ENCODE measurements around the gene SKI.

The SKI gene

GRCh38 chr1:2214541-2215241, 13.4 kb upstream of the SKI start:
- no peak overlapping the region for H3K9ac ChIP-seq (ENCODE audit: low read length)
- H2AFZ ChIP-seq (ENCODE audit: low read length), result no peak overlapping the region
- H3K27ac ChIP-seq (ENCODE audit: low read length), result no peak overlapping the region
- no peaks in the 10 kb centered on the region for H4K20me1 ChIP-seq (ENCODE audit: insufficient read depth, low read length)
- H3K9me3 ChIP-seq (replicated peaks; ENCODE audit: insufficient read depth, low read length), result no peaks in the 10 kb centered on the region
- peaks cover 84% of the 10 kb centered on the region for H3K27me3 ChIP-seq (replicated peaks; ENCODE audit: insufficient read depth, low read length)
- H3K36me3 ChIP-seq (replicated peaks; ENCODE audit: insufficient read depth, low read length), result no peaks in the 10 kb centered on the region
- H3K9me2 ChIP-seq (replicated peaks; ENCODE audit: insufficient read depth, low read length), result no peaks in the 10 kb centered on the region
- H3F3A ChIP-seq (ENCODE audit: insufficient read depth, low read length), result no peaks in the 10 kb centered on the region
- DNase-seq, result no peak
- H3K4me3 ChIP-seq (ENCODE audit: low read length), result no peak overlapping the region
- no peak overlapping the region for H3K4me2 ChIP-seq (ENCODE audit: low read depth, low read length)
- TF ChIP-seq, protein P1, sequence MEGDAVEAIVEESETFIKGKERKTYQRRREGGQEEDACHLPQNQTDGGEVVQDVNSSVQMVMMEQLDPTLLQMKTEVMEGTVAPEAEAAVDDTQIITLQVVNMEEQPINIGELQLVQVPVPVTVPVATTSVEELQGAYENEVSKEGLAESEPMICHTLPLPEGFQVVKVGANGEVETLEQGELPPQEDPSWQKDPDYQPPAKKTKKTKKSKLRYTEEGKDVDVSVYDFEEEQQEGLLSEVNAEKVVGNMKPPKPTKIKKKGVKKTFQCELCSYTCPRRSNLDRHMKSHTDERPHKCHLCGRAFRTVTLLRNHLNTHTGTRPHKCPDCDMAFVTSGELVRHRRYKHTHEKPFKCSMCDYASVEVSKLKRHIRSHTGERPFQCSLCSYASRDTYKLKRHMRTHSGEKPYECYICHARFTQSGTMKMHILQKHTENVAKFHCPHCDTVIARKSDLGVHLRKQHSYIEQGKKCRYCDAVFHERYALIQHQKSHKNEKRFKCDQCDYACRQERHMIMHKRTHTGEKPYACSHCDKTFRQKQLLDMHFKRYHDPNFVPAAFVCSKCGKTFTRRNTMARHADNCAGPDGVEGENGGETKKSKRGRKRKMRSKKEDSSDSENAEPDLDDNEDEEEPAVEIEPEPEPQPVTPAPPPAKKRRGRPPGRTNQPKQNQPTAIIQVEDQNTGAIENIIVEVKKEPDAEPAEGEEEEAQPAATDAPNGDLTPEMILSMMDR (IDR thresholded peaks at IDR 0.05; ENCODE audit: low read length), result no peak
- TF ChIP-seq EZH2phosphoT487 (IDR thresholded peaks at IDR 0.05; ENCODE audit: low read length), result no peak
- TF ChIP-seq EZH2 (optimal IDR thresholded peaks at IDR 0.05; ENCODE audit: low read depth, low read length), result no peak
- H3K4me1 ChIP-seq (ENCODE audit: low read length), result peaks cover 6% of the 10 kb centered on the region; the same call in 1 of the 2 replicates
- H3K79me2 ChIP-seq (ENCODE audit: low read length), result no peaks in the 10 kb centered on the region

DNA sequence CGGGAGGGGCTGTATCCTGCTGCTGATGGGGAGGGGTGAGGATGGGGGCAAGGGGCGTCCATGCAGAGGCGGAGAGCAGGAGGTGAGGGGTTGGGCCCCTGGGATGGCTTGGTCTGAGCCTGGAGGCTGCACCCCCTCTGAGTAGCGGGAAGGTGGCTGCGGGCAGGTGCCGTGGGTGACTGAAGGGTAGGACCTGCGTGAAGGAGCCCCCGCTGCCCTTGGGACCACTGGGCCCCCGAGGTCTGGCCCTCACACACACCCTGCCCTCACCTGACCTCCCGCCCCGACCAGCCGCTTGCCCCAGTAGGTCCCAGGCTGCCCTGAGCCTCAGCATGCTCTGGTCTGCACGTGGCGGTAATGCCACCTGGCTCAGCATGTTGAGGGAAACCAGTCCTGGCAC, 12.8 kb upstream of the SKI start:
- H3K4me1 ChIP-seq (ENCODE audit: low read length), result no peaks in the 10 kb centered on the region
- H3K9ac ChIP-seq (ENCODE audit: low read length), result no peak overlapping the region
- H4K20me1 ChIP-seq (ENCODE audit: insufficient read depth, low read length), result no peaks in the 10 kb centered on the region
- H2AFZ ChIP-seq (ENCODE audit: low read length), result no peak overlapping the region
- no peaks in the 10 kb centered on the region for H3K9me3 ChIP-seq (replicated peaks; ENCODE audit: insufficient read depth, low read length)
- DNase-seq, result no peak
- no peak for TF ChIP-seq EZH2 (optimal IDR thresholded peaks at IDR 0.05; ENCODE audit: low read depth, low read length)
- TF ChIP-seq, protein P1 (IDR thresholded peaks at IDR 0.05; ENCODE audit: low read length), result no peak
- peaks cover 79% of the 10 kb centered on the region for H3K27me3 ChIP-seq (replicated peaks; ENCODE audit: insufficient read depth, low read length)
- H3K4me2 ChIP-seq (ENCODE audit: low read depth, low read length), result no peak overlapping the region
- H3K27ac ChIP-seq (ENCODE audit: low read length), result no peak overlapping the region
- no peaks in the 10 kb centered on the region for H3K9me2 ChIP-seq (replicated peaks; ENCODE audit: insufficient read depth, low read length)
- H3K4me3 ChIP-seq (ENCODE audit: low read length), result no peak overlapping the region
- H3F3A ChIP-seq (ENCODE audit: insufficient read depth, low read length), result no peaks in the 10 kb centered on the region
- H3K79me2 ChIP-seq (ENCODE audit: low read length), result no peaks in the 10 kb centered on the region
- H3K36me3 ChIP-seq (replicated peaks; ENCODE audit: insufficient read depth, low read length), result no peaks in the 10 kb centered on the region

- Histone ChIP-seq H3K79me2 (ENCODE audit: low read length) (no peaks in the 10 kb centered on the region), H3K27ac (ENCODE audit: low read length) (no peak overlapping the region), H3F3A (ENCODE audit: insufficient read depth, low read length) (no peaks in the 10 kb centered on the region), H3K4me1 (ENCODE audit: low read length) (no peaks in the 10 kb centered on the region), H2AFZ (ENCODE audit: low read length) (no peak overlapping the region), H3K9me3 (replicated peaks; ENCODE audit: insufficient read depth, low read length) (no peaks in the 10 kb centered on the region), H3K27me3 (replicated peaks; ENCODE audit: insufficient read depth, low read length) (peaks cover 80% of the 10 kb centered on the region), H4K20me1 (ENCODE audit: insufficient read depth, low read length) (no peaks in the 10 kb centered on the region), H3K4me2 (ENCODE audit: low read depth, low read length) (no peak overlapping the region), H3K4me3 (ENCODE audit: low read length) (no peak overlapping the region), H3K9ac (ENCODE audit: low read length) (no peak overlapping the region), H3K9me2 (replicated peaks; ENCODE audit: insufficient read depth, low read length) (no peaks in the 10 kb centered on the region), H3K36me3 (replicated peaks; ENCODE audit: insufficient read depth, low read length) (no peaks in the 10 kb centered on the region)
- TF ChIP-seq, protein P1 (IDR thresholded peaks at IDR 0.05; ENCODE audit: low read length), result no peak
- TF ChIP-seq EZH2 (optimal IDR thresholded peaks at IDR 0.05; ENCODE audit: low read depth, low read length), result no peak
- DNase-seq, result no peak
Observed at GRCh38 chr1:2215909-2216766, 12.0 kb upstream of the SKI start.

All from MM.1S (cell line).